Measurements from ENCODE around the gene SNAP25.

The SNAP25 gene

GRCh38 chr20:10268636-10269035 lies 50.0 kb downstream of the SNAP25 start:
- no peak for DNase-seq

- DNase-seq, result no peak
Observed at GRCh38 chr20:10270630-10271029, 52.0 kb downstream of the SNAP25 start.

GRCh38 chr20:10271494-10272219 lies 53.0 kb downstream of the SNAP25 start:
- DNase-seq, result no peak

GRCh38 chr20:10276878-10277580 lies 58.4 kb downstream of the SNAP25 start:
- DNase-seq, result no peak

GRCh38 chr20:10277616-10278015 lies 59.0 kb downstream of the SNAP25 start:
- no peak for DNase-seq

- DNase-seq, result no peak
Observed at GRCh38 chr20:10278412-10278811, 59.8 kb downstream of the SNAP25 start.

GRCh38 chr20:10280018-10280908 lies 61.6 kb downstream of the SNAP25 start:
- DNase-seq, result no peak

GRCh38 chr20:10281911-10282310 lies 63.3 kb downstream of the SNAP25 start:
- no peak for DNase-seq

- no peak for DNase-seq
Observed at GRCh38 chr20:10282979-10283456, 64.4 kb downstream of the SNAP25 start.

- DNase-seq, result no peak
Observed at GRCh38 chr20:10286356-10286755, 67.7 kb downstream of the SNAP25 start.

GRCh38 chr20:10288421-10288820 lies 69.8 kb downstream of the SNAP25 start:
- no peak for DNase-seq

- DNase-seq, result no peak
Observed at GRCh38 chr20:10288954-10289646, 70.5 kb downstream of the SNAP25 start.

GRCh38 chr20:10291568-10292248 lies 73.1 kb downstream of the SNAP25 start:
- DNase-seq, result no peak

- no peak for DNase-seq
Observed at GRCh38 chr20:10297223-10297622, 78.6 kb downstream of the SNAP25 start.

GRCh38 chr20:10297684-10298240 lies 79.1 kb downstream of the SNAP25 start:
- DNase-seq, result no peak

GRCh38 chr20:10300582-10301446 lies 82.2 kb downstream of the SNAP25 start:
- no peak for DNase-seq

- DNase-seq, result no peak
Observed at GRCh38 chr20:10303852-10304251, 85.2 kb downstream of the SNAP25 start.

- DNase-seq, result no peak
Observed at GRCh38 chr20:10304471-10305046, 85.9 kb downstream of the SNAP25 start.

GRCh38 chr20:10306440-10307358 lies 88.1 kb downstream of the SNAP25 start:
- peak; percentile 14 for DNase-seq
